Liver (tissue), 9 donors: ENCODE data around the gene CDT1. TPM values are rescaled to one million over a fixed set of nuclear protein-coding genes. Genes with fewer than 3 reads are reported as not detected.

Experiments
- DNase-seq: peaks from one replicate; pipeline ENCODE4 v3.0.0-alpha.2; 2017; ENCODE audit warnings: low spot score
- H3K27ac ChIP-seq, 2 donors: one replicate each; pipeline ENCODE4 v1.7.0; 2013; ENCODE audit warnings: inconsistent platforms in 2 of 2, low read length in 2 of 2, control low read depth in 1 of 2, low read depth in 1 of 2, mild to moderate bottlenecking in 1 of 2
- H3K27me3 ChIP-seq, 4 donors: one replicate each; pipeline versions ENCODE4 v1.6.1 to v1.7.0; 2013; ENCODE audit warnings: low read length in 3 of 4, inconsistent platforms in 1 of 4, mild to moderate bottlenecking in 1 of 4, moderate library complexity in 1 of 4; ENCODE audit not compliant: control insufficient read depth in 4 of 4, insufficient read depth in 4 of 4
- H3K36me3 ChIP-seq, 4 donors: one replicate each; pipeline versions ENCODE4 v1.6.1 to v1.7.0; 2013; ENCODE audit warnings: low read length in 3 of 4, mild to moderate bottlenecking in 3 of 4, low read depth in 1 of 4, moderate library complexity in 1 of 4; ENCODE audit not compliant: control insufficient read depth in 4 of 4, insufficient read depth in 3 of 4
- H3K4me1 ChIP-seq, 4 donors: one replicate each; pipeline versions ENCODE4 v1.6.1 to v1.7.0; 2013; ENCODE audit warnings: low read length in 3 of 4, mild to moderate bottlenecking in 3 of 4, moderate library complexity in 1 of 4; ENCODE audit not compliant: control insufficient read depth in 4 of 4, insufficient read depth in 4 of 4
- H3K4me3 ChIP-seq, 3 donors: one replicate each; pipeline versions ENCODE4 v1.6.1 to v1.7.0; 2013; ENCODE audit warnings: low read length in 3 of 3, control low read depth in 1 of 3, low read depth in 1 of 3, mild to moderate bottlenecking in 1 of 3
- H3K9ac ChIP-seq, 2 donors: one replicate each; pipeline ENCODE4 v1.7.0; 2013; ENCODE audit warnings: low read length in 2 of 2, mild to moderate bottlenecking in 2 of 2, moderate library complexity in 2 of 2, control low read depth in 1 of 2, low read depth in 1 of 2
- H3K9me3 ChIP-seq, 4 donors: one replicate each; pipeline versions ENCODE4 v1.6.1 to v1.7.0; 2013; ENCODE audit warnings: low read length in 3 of 4; ENCODE audit not compliant: control insufficient read depth in 4 of 4
- ATF3 ChIP-seq: IDR thresholded peaks from 2 replicates; pipeline ENCODE4 v1.6.1; 2016; ENCODE audit warnings: antibody characterized with exemption
- CTCF ChIP-seq: fragments of 150-350 bp; IDR thresholded peaks from 2 replicates; pipeline ENCODE4 v1.5.1; 2017; ENCODE audit warnings: improper control_type of control experiment, low read depth, low read length; ENCODE audit not compliant: missing input control
- EGR1 ChIP-seq, 2 donors: IDR thresholded peaks; 2 replicates each; pipeline ENCODE4 v1.6.1; 2016 to 2018; ENCODE audit warnings: antibody characterized with exemption in 2 of 2, low read depth in 2 of 2
- FOXA1 ChIP-seq: IDR thresholded peaks from 2 replicates; pipeline ENCODE4 v1.6.1; 2016; ENCODE audit warnings: antibody characterized with exemption
- FOXA2 ChIP-seq: IDR thresholded peaks from 2 replicates; pipeline ENCODE4 v1.6.1; 2016; ENCODE audit warnings: antibody characterized with exemption
- GABPA ChIP-seq, 2 donors: IDR thresholded peaks in 1 of 2; conservative IDR thresholded peaks in 1 of 2; 2 replicates each; pipeline ENCODE4 v1.6.1; 2016; ENCODE audit warnings: antibody characterized with exemption in 2 of 2, mild to moderate bottlenecking in 1 of 2, moderate library complexity in 1 of 2
- HNF4A ChIP-seq, 2 donors: conservative IDR thresholded peaks; 2 replicates each; pipeline ENCODE4 v1.6.1; 2016; ENCODE audit warnings: antibody characterized with exemption in 2 of 2, mild to moderate bottlenecking in 2 of 2
- HNF4G ChIP-seq: IDR thresholded peaks from 2 replicates; pipeline ENCODE4 v1.6.1; 2016; ENCODE audit warnings: antibody characterized with exemption
- JUND ChIP-seq, 2 donors: IDR thresholded peaks; 2 replicates each; pipeline ENCODE4 v1.6.1; 2016; ENCODE audit warnings: antibody characterized with exemption in 2 of 2
- MAX ChIP-seq: IDR thresholded peaks from 2 replicates; pipeline ENCODE4 v1.6.1; 2016; ENCODE audit warnings: antibody characterized with exemption
- NR2F2 ChIP-seq: IDR thresholded peaks from 2 replicates; pipeline ENCODE4 v1.6.1; 2016; ENCODE audit warnings: antibody characterized with exemption
- RAD21 ChIP-seq, 2 donors: IDR thresholded peaks; 2 replicates each; pipeline ENCODE4 v1.6.1; 2016; ENCODE audit warnings: antibody characterized with exemption in 2 of 2, mild to moderate bottlenecking in 2 of 2
- RXRA ChIP-seq, 2 donors: IDR thresholded peaks; 2 replicates each; pipeline ENCODE4 v1.6.1; 2017 to 2018; ENCODE audit warnings: antibody characterized with exemption in 2 of 2, mild to moderate bottlenecking in 1 of 2
- SP1 ChIP-seq: IDR thresholded peaks from 2 replicates; pipeline ENCODE4 v1.6.1; 2018; ENCODE audit warnings: antibody characterized with exemption, mild to moderate bottlenecking
- TAF1 ChIP-seq: conservative IDR thresholded peaks from 2 replicates; pipeline ENCODE4 v1.6.1; 2016; ENCODE audit warnings: antibody characterized with exemption, mild to moderate bottlenecking
- YY1 ChIP-seq: IDR thresholded peaks from 2 replicates; pipeline ENCODE4 v1.6.1; 2016; ENCODE audit warnings: antibody characterized with exemption, mild to moderate bottlenecking
- ZBTB33 ChIP-seq: IDR thresholded peaks from 2 replicates; pipeline ENCODE4 v1.6.1; 2016; ENCODE audit warnings: antibody characterized with exemption
- WGBS: extraction: QIAGEN DNeasy Blood & Tissue Kit; methylation state at CpG from one replicate; pipeline ENCODE4 v1.1.7; 2013; 5-methylcytosine and 5-hydroxymethylcytosine counted together
- polyA plus RNA-seq, 2 donors: library from polyadenylated mRNA; stranded (reverse) in 1 of 2; unstranded in 1 of 2; fragments of 200-250 nt in 1 of 2; fragments of >200 nt in 1 of 2; fragmentation: Nextera tagmentation in 1 of 2; extraction: Ambion mirVana in 1 of 2; gene quantifications; one replicate each; pipeline versions ENCODE4 v1.2.1 to v1.2.3, GENCODE V29; 2013 to 2015
- total RNA-seq, 2 donors: library from RNA; depleted of rRNA; stranded (reverse); fragments of >200 nt; gene quantifications; one replicate each; pipeline ENCODE4 v1.2.3, GENCODE V29; 2014
- TF ChIP-seq, protein P1 (sequence below): IDR thresholded peaks from 2 replicates; pipeline ENCODE4 v1.6.1; 2016; ENCODE audit warnings: antibody characterized with exemption, mild to moderate bottlenecking
- donor health status: healthy.
- donor health status: healthy.
- donor health status: healthy.
- donor health status: healthy.
- donor health status: healthy.

The CDT1 gene
- total and polyA plus RNA-seq, 4 donors: 0.08 to 37.6 (median 0.93) TPM

DNA sequence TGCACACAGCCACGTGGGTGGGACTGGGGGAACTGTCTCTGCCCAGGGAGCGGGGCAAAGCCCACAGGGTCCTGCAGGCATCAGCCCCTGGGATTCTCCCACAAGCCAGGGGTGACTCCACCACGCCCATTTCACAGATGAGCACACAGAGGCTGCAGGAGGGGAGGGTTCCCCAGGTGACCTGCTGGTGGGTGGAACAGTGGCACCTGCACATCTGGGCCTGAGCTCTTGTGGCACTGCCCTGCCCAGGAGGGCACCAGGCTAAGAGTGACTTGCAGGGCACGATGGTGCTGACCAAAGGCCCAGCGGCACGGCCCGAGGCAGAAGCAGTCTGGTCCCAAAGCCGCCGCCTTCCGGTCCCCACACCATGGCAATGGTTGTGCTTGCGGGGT, 42.5 kb upstream of the CDT1 start:
- DNase-seq: no peak
- Histone ChIP-seq H3K9ac (no peak overlapping the region), H3K27me3 (no peaks in the 10 kb centered on the region), H3K4me1 (peaks cover 35 to 66% (median 56%) of the 10 kb centered on the region in 4 donors), H3K27ac (no peak overlapping the region), H3K36me3 (peaks cover 0 to 3% (median 0%) of the 10 kb centered on the region in 4 donors), H3K9me3 (no peaks in the 10 kb centered on the region), H3K4me3 (no peak overlapping the region)
- 89% methylated on average over 11 of the region's 11 CpGs for WGBS
- TF ChIP-seq GABPA (IDR thresholded peaks at IDR 0.05 in 1 of 2, conservative IDR thresholded peaks at IDR 0.05 in 1 of 2) (no peak), EGR1 (IDR thresholded peaks at IDR 0.05; ENCODE audit: low read depth in 2 of 2) (no peak)
- TF ChIP-seq, protein P1, sequence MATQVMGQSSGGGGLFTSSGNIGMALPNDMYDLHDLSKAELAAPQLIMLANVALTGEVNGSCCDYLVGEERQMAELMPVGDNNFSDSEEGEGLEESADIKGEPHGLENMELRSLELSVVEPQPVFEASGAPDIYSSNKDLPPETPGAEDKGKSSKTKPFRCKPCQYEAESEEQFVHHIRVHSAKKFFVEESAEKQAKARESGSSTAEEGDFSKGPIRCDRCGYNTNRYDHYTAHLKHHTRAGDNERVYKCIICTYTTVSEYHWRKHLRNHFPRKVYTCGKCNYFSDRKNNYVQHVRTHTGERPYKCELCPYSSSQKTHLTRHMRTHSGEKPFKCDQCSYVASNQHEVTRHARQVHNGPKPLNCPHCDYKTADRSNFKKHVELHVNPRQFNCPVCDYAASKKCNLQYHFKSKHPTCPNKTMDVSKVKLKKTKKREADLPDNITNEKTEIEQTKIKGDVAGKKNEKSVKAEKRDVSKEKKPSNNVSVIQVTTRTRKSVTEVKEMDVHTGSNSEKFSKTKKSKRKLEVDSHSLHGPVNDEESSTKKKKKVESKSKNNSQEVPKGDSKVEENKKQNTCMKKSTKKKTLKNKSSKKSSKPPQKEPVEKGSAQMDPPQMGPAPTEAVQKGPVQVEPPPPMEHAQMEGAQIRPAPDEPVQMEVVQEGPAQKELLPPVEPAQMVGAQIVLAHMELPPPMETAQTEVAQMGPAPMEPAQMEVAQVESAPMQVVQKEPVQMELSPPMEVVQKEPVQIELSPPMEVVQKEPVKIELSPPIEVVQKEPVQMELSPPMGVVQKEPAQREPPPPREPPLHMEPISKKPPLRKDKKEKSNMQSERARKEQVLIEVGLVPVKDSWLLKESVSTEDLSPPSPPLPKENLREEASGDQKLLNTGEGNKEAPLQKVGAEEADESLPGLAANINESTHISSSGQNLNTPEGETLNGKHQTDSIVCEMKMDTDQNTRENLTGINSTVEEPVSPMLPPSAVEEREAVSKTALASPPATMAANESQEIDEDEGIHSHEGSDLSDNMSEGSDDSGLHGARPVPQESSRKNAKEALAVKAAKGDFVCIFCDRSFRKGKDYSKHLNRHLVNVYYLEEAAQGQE: no peak

GRCh38 chr16:88761830-88762229, 41.8 kb upstream of the CDT1 start:
- Histone ChIP-seq H3K27ac (no peak overlapping the region), H3K36me3 (peaks cover 0 to 3% (median 0%) of the 10 kb centered on the region in 4 donors), H3K4me3 (no peak overlapping the region)

More at GRCh38 chr16:88761830-88762229, 41.8 kb upstream of the CDT1 start:
- Histone ChIP-seq H3K27me3 (no peaks in the 10 kb centered on the region), H3K9me3 (no peaks in the 10 kb centered on the region), H3K4me1 (peaks cover 35 to 66% (median 56%) of the 10 kb centered on the region in 4 donors), H3K9ac (no peak overlapping the region)
- WGBS: 77% methylated on average over 10 of the region's 10 CpGs
- TF ChIP-seq RXRA (IDR thresholded peaks at IDR 0.05): no peak
- TF ChIP-seq SP1: no peak
- TF ChIP-seq, protein P1: no peak
- no peak for TF ChIP-seq HNF4G
- no peak for TF ChIP-seq YY1
- TF ChIP-seq EGR1 (IDR thresholded peaks at IDR 0.05; ENCODE audit: low read depth in 2 of 2): no peak
- TF ChIP-seq GABPA (IDR thresholded peaks at IDR 0.05 in 1 of 2, conservative IDR thresholded peaks at IDR 0.05 in 1 of 2): no peak
- TF ChIP-seq RAD21 (IDR thresholded peaks at IDR 0.05): no peak
- TF ChIP-seq ZBTB33: no peak
- no peak for TF ChIP-seq JUND (IDR thresholded peaks at IDR 0.05)
- no peak for TF ChIP-seq FOXA2
- TF ChIP-seq MAX: no peak
- TF ChIP-seq HNF4A (conservative IDR thresholded peaks at IDR 0.05): no peak
- TF ChIP-seq CTCF: no peak
- TF ChIP-seq ATF3: no peak
- TF ChIP-seq NR2F2: no peak
- TF ChIP-seq FOXA1: no peak
- TF ChIP-seq TAF1: no peak
- DNase-seq: no peak
